Endodermal cell (in vitro differentiated cells): ENCODE data around the gene CC2D1A. TPM values are rescaled to one million over a fixed set of nuclear protein-coding genes. Genes with fewer than 3 reads are reported as not detected.

ENCODE experiments used
- DNase-seq: peaks from one replicate; pipeline ENCODE4 v3.0.0-alpha.2; 2017
- H3K27ac ChIP-seq: 2 replicates; pipeline ENCODE4 v1.5.1; 2013; ENCODE audit warnings: mild to moderate bottlenecking, low read depth, low read length, moderate library complexity
- H3K27me3 ChIP-seq: 2 replicates; pipeline ENCODE4 v1.6.1; 2013; ENCODE audit warnings: mild to moderate bottlenecking, low read length, moderate library complexity; ENCODE audit not compliant: insufficient read depth, control insufficient read depth, poor library complexity, severe bottlenecking
- H3K36me3 ChIP-seq: 2 replicates; pipeline ENCODE4 v1.7.0; 2013; ENCODE audit warnings: mild to moderate bottlenecking, low read length, moderate library complexity; ENCODE audit not compliant: control insufficient read depth, insufficient read depth
- H3K4me1 ChIP-seq: one replicate; pipeline ENCODE4 v1.7.0; 2013; ENCODE audit warnings: low read length; ENCODE audit not compliant: control insufficient read depth, insufficient read depth
- H3K4me3 ChIP-seq: 2 replicates; pipeline ENCODE4 v1.5.1; 2013; ENCODE audit warnings: mild to moderate bottlenecking, low read length, moderate library complexity
- H3K9ac ChIP-seq: 2 replicates; pipeline ENCODE4 v1.6.1; 2013; ENCODE audit warnings: mild to moderate bottlenecking, low read length, moderate library complexity; ENCODE audit not compliant: poor library complexity, severe bottlenecking; ENCODE audit errors: extremely low read depth
- H3K9me3 ChIP-seq: 2 replicates; pipeline ENCODE4 v1.6.1; 2013; ENCODE audit warnings: mild to moderate bottlenecking, low read length, moderate library complexity; ENCODE audit not compliant: control insufficient read depth
- H3K27ac Mint-ChIP-seq: 2 replicates; pipeline ENCODE4 v1.8.0; 2020; ENCODE audit warnings: mixed read lengths
- H3K27me3 Mint-ChIP-seq: 2 replicates; pipeline ENCODE4 v1.8.0; 2021; ENCODE audit warnings: mild to moderate bottlenecking, mixed read lengths; ENCODE audit not compliant: insufficient read depth
- H3K36me3 Mint-ChIP-seq: 2 replicates; pipeline ENCODE4 v1.8.0; 2020; ENCODE audit warnings: low read depth, mixed read lengths
- H3K4me1 Mint-ChIP-seq: 2 replicates; pipeline ENCODE4 v1.8.0; 2020; ENCODE audit warnings: mixed read lengths
- H3K4me3 Mint-ChIP-seq: 2 replicates; pipeline ENCODE4 v1.8.0; 2020; ENCODE audit warnings: mild to moderate bottlenecking, moderate library complexity, mixed read lengths
- H3K9me3 Mint-ChIP-seq: 2 replicates; pipeline ENCODE4 v1.8.0; 2020; ENCODE audit warnings: mild to moderate bottlenecking, mixed read lengths
- CTCF ChIP-seq: fragments of 200-600 bp; sonication (generic); conservative IDR thresholded peaks from 2 replicates; pipeline ENCODE4 v1.5.0; 2021; ENCODE audit warnings: antibody characterized with exemption, mild to moderate bottlenecking
- WGBS, 2 experiments: methylation state at CpG; one replicate each; pipeline versions ENCODE4 v1.1.5 to v1.1.7; 2013; ENCODE audit warnings: missing lambda C conversion rate in 2 of 2, mixed read lengths in 1 of 2; ENCODE audit not compliant: insufficient coverage in 1 of 2, insufficient read length in 1 of 2; 5-methylcytosine and 5-hydroxymethylcytosine counted together
- microRNA-seq: library from miRNA; unstranded; fragments of <30 nt; microRNA quantifications from one replicate; pipeline ENCODE4 v1.2.0, GENCODE V29; 2020; ENCODE audit warnings: borderline microRNAs expressed
- total RNA-seq, 2 donors: library from RNA; stranded (reverse); fragmentation: NEBNext Ultra II Directional in 1 of 2; extraction: Animal tissue kit (Norgen Biotek cat#: 25700) in 1 of 2; gene quantifications; 2 replicates in 1 of 2; 3 replicates in 1 of 2; pipeline ENCODE4 v1.2.1, GENCODE V29; 2021

Gene CC2D1A
- total RNA-seq, 2 donors from 2014 or later, result 45.1 to 55.9 TPM

DNA sequence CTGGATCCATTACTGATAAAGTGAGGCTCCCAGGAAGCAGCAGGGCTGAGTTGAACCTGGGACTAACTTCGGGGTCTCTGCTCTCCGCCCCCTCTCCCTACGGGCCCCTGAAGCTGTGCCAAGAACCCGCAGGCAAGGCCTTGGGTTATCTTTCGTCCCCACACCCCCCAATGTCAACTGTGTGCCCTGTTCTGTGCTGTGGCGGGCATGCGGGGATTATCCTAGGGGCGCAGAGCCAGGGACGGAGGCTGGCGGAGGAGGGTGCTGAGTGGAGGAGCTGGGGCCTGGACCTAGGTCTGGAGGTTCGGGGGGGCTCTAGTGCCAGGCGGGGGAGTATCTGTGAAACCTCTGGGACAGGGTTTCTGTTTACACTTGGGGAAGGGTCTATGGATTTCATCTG, 73.7 kb downstream of the CC2D1A start:
- Mint-ChIP-seq H3K4me1 (peaks cover 3% of the 10 kb centered on the region), H3K9me3 (no peaks in the 10 kb centered on the region), H3K27ac (no peak overlapping the region), H3K27me3 (no peaks in the 10 kb centered on the region), H3K36me3 (peaks cover 28% of the 10 kb centered on the region), H3K4me3 (peak overlapping the region; percentile 45)
- H3K9me3 ChIP-seq, result no peaks in the 10 kb centered on the region
- H3K9ac ChIP-seq, result no peak overlapping the region
- H3K4me1 ChIP-seq, result no peaks in the 10 kb centered on the region
- no peak for TF ChIP-seq CTCF
- H3K27me3 ChIP-seq, result no peaks in the 10 kb centered on the region
- no peak for DNase-seq
- H3K36me3 ChIP-seq, result peaks cover 13% of the 10 kb centered on the region
- H3K4me3 ChIP-seq, result no peak overlapping the region
- no peak overlapping the region for H3K27ac ChIP-seq
- 91 to 100% methylated on average over 2 to 12 of the region's 12 CpGs for WGBS, 2 experiments

DNA sequence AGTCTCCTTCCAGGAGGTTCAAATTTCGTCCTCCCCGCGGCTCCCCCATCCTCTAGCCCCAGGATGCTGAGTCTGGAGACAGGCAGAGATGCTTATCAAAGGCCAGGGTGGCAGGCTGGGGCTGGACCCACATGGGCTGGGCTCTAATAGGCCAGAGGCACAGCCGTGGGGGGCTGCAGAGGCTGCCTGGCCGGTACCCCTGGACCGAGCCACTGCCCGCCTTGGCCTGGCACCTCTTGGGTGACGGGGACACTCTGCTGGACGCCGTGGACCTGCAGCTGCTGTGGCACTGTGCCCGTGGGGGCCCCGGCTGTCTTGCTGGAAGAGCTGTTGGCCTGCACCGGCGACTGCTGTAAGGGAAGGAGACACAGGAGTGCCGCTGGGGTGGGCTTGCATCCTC, 74.3 kb downstream of the CC2D1A start:
- no peak overlapping the region for H3K4me3 Mint-ChIP-seq
- DNase-seq, result no peak

More for the DNA sequence above, 74.3 kb downstream of the CC2D1A start:
- Mint-ChIP-seq H3K27me3 (no peaks in the 10 kb centered on the region), H3K27ac (no peak overlapping the region), H3K4me1 (peaks cover 3% of the 10 kb centered on the region), H3K36me3 (peaks cover 24% of the 10 kb centered on the region), H3K9me3 (no peaks in the 10 kb centered on the region)
- WGBS, 2 experiments, result 92 to 96% methylated on average over 15 of the region's 15 CpGs
- Histone ChIP-seq H3K27ac (no peak overlapping the region), H3K9ac (no peak overlapping the region), H3K36me3 (peaks cover 13% of the 10 kb centered on the region), H3K27me3 (no peaks in the 10 kb centered on the region), H3K9me3 (no peaks in the 10 kb centered on the region), H3K4me1 (no peaks in the 10 kb centered on the region), H3K4me3 (no peak overlapping the region)
- no peak for TF ChIP-seq CTCF

Small RNA genes lying within 50 kb of the gene (microRNA-seq; reads per million reads assigned to microRNA genes)
- gene MIR181C (37.5 reads per million, percentile 63 among the genes with 10 or more reads in this experiment), gene MIR181D (17.8 reads per million, percentile 54 among the genes with 10 or more reads in this experiment)

Other genes with a start within 250 kb of the CC2D1A start
- gene MRI1, start 141.7 kb upstream of the CC2D1A start, total RNA-seq, result 10 to 100 TPM; 19.6 to 29.6 TPM
- 100 to 1,000 TPM; 106 to 114 TPM for gene C19orf53, start 131.7 kb upstream of the CC2D1A start, total RNA-seq
- 10 to 100 TPM; 30.0 to 41.9 TPM for gene ZSWIM4, start 110.8 kb upstream of the CC2D1A start, total RNA-seq
- under 1 TPM in 1 of 2 donors, not detected in 1; 0.64 TPM for gene NANOS3, start 29.1 kb upstream of the CC2D1A start, total RNA-seq
- 1 to 10 TPM; 4.4 to 7.4 TPM for gene BRME1, start 84 bp upstream of the CC2D1A start, total RNA-seq
- gene PODNL1, start 32.2 kb downstream of the CC2D1A start, total RNA-seq, result under 1 TPM in 1 of 2 donors, not detected in 1; 0.29 TPM
- gene DCAF15, start 46.3 kb downstream of the CC2D1A start, total RNA-seq, result 10 to 100 TPM; 62.4 to 72.9 TPM
- 10 to 100 TPM; 17.1 to 24.3 TPM for gene RFX1, start 100.1 kb downstream of the CC2D1A start, total RNA-seq
- not detected for gene RLN3, start 121.9 kb downstream of the CC2D1A start, total RNA-seq
- 10 to 100 TPM; 10.3 to 10.8 TPM for gene IL27RA, start 125.6 kb downstream of the CC2D1A start, total RNA-seq
- 1 to 10 TPM; 1.3 to 4.9 TPM for gene PALM3, start 155.9 kb downstream of the CC2D1A start, total RNA-seq
- 1 to 10 TPM in 1 of 2 donors, under 1 TPM in 1; 0.73 to 1.4 TPM for gene MISP3, start 166.6 kb downstream of the CC2D1A start, total RNA-seq
- 1 to 10 TPM in 1 of 2 donors, under 1 TPM in 1; 0.73 to 1.1 TPM for gene C19orf67, start 179.6 kb downstream of the CC2D1A start, total RNA-seq
- gene SAMD1, start 184.6 kb downstream of the CC2D1A start, total RNA-seq, result 100 to 1,000 TPM in 1 of 2 donors, 10 to 100 TPM in 1; 94.2 to 126 TPM
- gene PRKACA, start 211.6 kb downstream of the CC2D1A start, total RNA-seq, result 10 to 100 TPM; 62.1 to 73.8 TPM
- 10 to 100 TPM; 37.8 to 47.8 TPM for gene ASF1B, start 230.4 kb downstream of the CC2D1A start, total RNA-seq